Activated CD8-positive, alpha-beta memory T cell treated with anti-CD3 and anti-CD28 coated beads, Interleukin-2, amount 50 U/mL, for 24 hours (primary cell): ENCODE results near the gene CDC16.
"Not testable (repeated sequence)": the region's sequence is repeated elsewhere in the genome, so short reads cannot be mapped to it uniquely, and the experiment has no call there.

Source experiments
- DNase-seq: peaks from one replicate; pipeline ENCODE4 v3.0.0-alpha.2; 2020; ENCODE audit errors: extremely low read depth

Gene CDC16

GRCh38 chr13:114264313-114264712 is 29.6 kb downstream of the CDC16 start:
- DNase-seq = not testable (repeated sequence)

- no peak for DNase-seq
Observed at GRCh38 chr13:114264886-114265611, 30.4 kb downstream of the CDC16 start.

GRCh38 chr13:114266241-114266640 is 31.5 kb downstream of the CDC16 start:
- no peak for DNase-seq

GRCh38 chr13:114268344-114269280 is 33.9 kb downstream of the CDC16 start:
- DNase-seq = no peak

- DNase-seq = no peak
Observed at GRCh38 chr13:114269281-114269770, 34.6 kb downstream of the CDC16 start.

GRCh38 chr13:114272977-114273376 is 38.3 kb downstream of the CDC16 start:
- no peak for DNase-seq

- DNase-seq = no peak
Observed at GRCh38 chr13:114275304-114275703, 40.6 kb downstream of the CDC16 start.

GRCh38 chr13:114279146-114279545 is 44.4 kb downstream of the CDC16 start:
- DNase-seq = no peak

- no peak for DNase-seq
Observed at GRCh38 chr13:114279758-114280355, 45.2 kb downstream of the CDC16 start.

- DNase-seq = peak; percentile 73
Observed at GRCh38 chr13:114281351-114282040, 46.8 kb downstream of the CDC16 start, which contains the start of gene UPF3A. UPF3A (plus strand) TSS chr13:114281601; CDS start chr13:114281640, 39 bp downstream.

- peak; percentile 20 for DNase-seq
Observed at GRCh38 chr13:114282041-114282670, 47.5 kb downstream of the CDC16 start.

GRCh38 chr13:114283576-114283975 is 48.9 kb downstream of the CDC16 start:
- DNase-seq = no peak

- DNase-seq = no peak
Observed at GRCh38 chr13:114284680-114285079, 50.0 kb downstream of the CDC16 start.

GRCh38 chr13:114285166-114285808 is 50.6 kb downstream of the CDC16 start:
- no peak for DNase-seq

- no peak for DNase-seq
Observed at GRCh38 chr13:114286808-114287207, 52.1 kb downstream of the CDC16 start.

GRCh38 chr13:114288157-114288591 is 53.5 kb downstream of the CDC16 start:
- no peak for DNase-seq

- DNase-seq = no peak
Observed at GRCh38 chr13:114296448-114296847, 61.8 kb downstream of the CDC16 start.

- no peak for DNase-seq
Observed at GRCh38 chr13:114296902-114297301, 62.2 kb downstream of the CDC16 start.

- no peak for DNase-seq
Observed at GRCh38 chr13:114298866-114299265, 64.2 kb downstream of the CDC16 start.

- DNase-seq = no peak
Observed at GRCh38 chr13:114299604-114300305, 65.1 kb downstream of the CDC16 start.
